ENCODE measurements around the gene RPL22L1.

GRCh38 chr3:170908235-170909116 lies 38.5 kb upstream of the RPL22L1 start, which contains the start of gene EIF5A2:
- TF ChIP-seq CTCF (IDR thresholded peaks at IDR 0.05) (no peak), POLR2A (IDR thresholded peaks at IDR 0.05) (peak in 2 of 4 donors; percentile 29 to 66)
